Large intestine (tissue), 3 donors: ENCODE data around the gene SPATA31E1. TPM values are rescaled to one million over a fixed set of nuclear protein-coding genes. Genes with fewer than 3 reads are reported as not detected.
"Not testable (repeated sequence)": the region's sequence is repeated elsewhere in the genome, so short reads cannot be mapped to it uniquely, and the experiment has no call there.

Source experiments
- DNase-seq, 2 donors: peaks; one replicate each; pipeline versions ENCODE4 v3.0.0 to v3.0.0-alpha.2; 2013
- H3K27ac ChIP-seq: one replicate; pipeline ENCODE4 v1.5.1; 2013; ENCODE audit warnings: low read length
- H3K27me3 ChIP-seq: 2 replicates; pipeline ENCODE4 v1.6.1; 2013; ENCODE audit warnings: low read length; ENCODE audit not compliant: control insufficient read depth, insufficient read depth
- H3K36me3 ChIP-seq: 2 replicates; pipeline ENCODE4 v1.6.1; 2013; ENCODE audit warnings: low read length; ENCODE audit not compliant: control insufficient read depth, insufficient read depth
- H3K4me1 ChIP-seq: one replicate; pipeline ENCODE4 v1.6.1; 2013; ENCODE audit warnings: low read length; ENCODE audit not compliant: control insufficient read depth, insufficient read depth
- H3K4me3 ChIP-seq: one replicate; pipeline ENCODE4 v1.5.1; 2013; ENCODE audit warnings: low read length
- H3K9me3 ChIP-seq: one replicate; pipeline ENCODE4 v1.6.1; 2013; ENCODE audit warnings: mild to moderate bottlenecking, low read depth, low read length, moderate library complexity; ENCODE audit not compliant: control insufficient read depth
- WGBS: methylation state at CpG from one replicate; pipeline ENCODE4 v1.1.5; 2013; ENCODE audit warnings: low lambda C conversion rate; ENCODE audit not compliant: insufficient coverage; 5-methylcytosine and 5-hydroxymethylcytosine counted together
- polyA plus RNA-seq: library from polyadenylated mRNA; unstranded; fragments of 120-200 nt; gene quantifications from one replicate; pipeline ENCODE4 v1.2.1, GENCODE V29; 2013

Gene SPATA31E1
- polyA plus RNA-seq, 1 donor: 0.48 TPM

- not testable (repeated sequence) for DNase-seq, H3K4me3 ChIP-seq, H3K27me3 ChIP-seq, H3K36me3 ChIP-seq, H3K27ac ChIP-seq, H3K4me1 ChIP-seq, H3K9me3 ChIP-seq
- no CpG with 5 or more reads among the region's 10 CpGs for whole genome bisulfite sequencing
These were observed 40.3 kb downstream of the SPATA31E1 start for GRCh38 chr9:87923012-87923411.

DNA sequence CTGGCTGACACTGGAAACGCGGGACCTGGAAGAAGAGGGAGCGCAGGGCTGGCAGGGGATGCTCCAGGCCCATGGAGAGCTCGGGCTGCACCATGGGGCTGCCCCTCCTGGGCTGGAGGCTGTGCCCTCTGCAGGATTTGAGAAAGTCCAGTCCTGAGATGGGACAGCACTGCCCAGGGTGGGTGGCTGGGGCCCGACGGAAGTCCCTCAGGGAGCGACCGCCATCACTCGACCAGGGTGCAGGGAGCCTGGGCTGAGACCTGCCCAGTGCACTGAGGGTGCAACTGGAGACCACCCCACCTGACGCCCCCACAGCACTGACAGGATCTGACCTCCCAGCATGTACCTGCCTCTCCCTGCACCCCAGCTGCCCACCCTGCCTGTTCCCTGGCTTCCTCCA, 42.2 kb downstream of the SPATA31E1 start:
- H3K4me3 ChIP-seq, H3K9me3 ChIP-seq, H3K4me1 ChIP-seq, H3K36me3 ChIP-seq, DNase-seq, H3K27me3 ChIP-seq, H3K27ac ChIP-seq: not testable (repeated sequence)
- no CpG with 5 or more reads among the region's 10 CpGs for WGBS

GRCh38 chr9:87929152-87929551, 46.5 kb downstream of the SPATA31E1 start:
- H3K4me3 ChIP-seq, H3K27me3 ChIP-seq, H3K4me1 ChIP-seq, H3K27ac ChIP-seq, H3K36me3 ChIP-seq, H3K9me3 ChIP-seq, DNase-seq: not testable (repeated sequence)

DNA sequence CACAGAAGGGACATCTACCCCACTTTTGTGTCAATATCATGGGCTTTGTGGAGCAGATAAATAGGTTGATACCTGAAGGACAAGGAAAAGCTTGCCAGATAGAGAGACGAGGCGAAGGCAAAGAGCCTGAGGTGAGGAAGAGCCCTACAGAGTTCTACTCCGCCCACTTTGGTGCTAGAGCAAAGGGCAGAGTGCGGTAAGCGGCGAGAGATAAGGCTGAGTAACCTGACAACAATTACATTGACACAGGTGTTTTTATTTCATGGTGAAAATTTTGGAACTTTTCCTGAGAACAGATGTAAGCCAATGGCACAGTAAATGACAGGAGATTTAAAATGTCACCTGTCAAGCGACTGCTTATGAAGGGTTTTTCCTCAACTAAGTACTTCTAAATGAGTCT, 51.8 kb downstream of the SPATA31E1 start:
- H3K9me3 ChIP-seq, H3K27ac ChIP-seq, H3K4me3 ChIP-seq, H3K27me3 ChIP-seq, H3K36me3 ChIP-seq, H3K4me1 ChIP-seq: not testable (repeated sequence)
- no CpG with 5 or more reads among the region's 7 CpGs for WGBS
- peak; percentile 7 to 66 for DNase-seq

- H3K4me1 ChIP-seq, DNase-seq, H3K27me3 ChIP-seq, H3K27ac ChIP-seq, H3K4me3 ChIP-seq, H3K36me3 ChIP-seq, H3K9me3 ChIP-seq: not testable (repeated sequence)
- WGBS: no CpG with 5 or more reads among the region's 12 CpGs
These were observed 54.7 kb downstream of the SPATA31E1 start for GRCh38 chr9:87937352-87937751.

GRCh38 chr9:87937918-87938317, 55.2 kb downstream of the SPATA31E1 start:
- not testable (repeated sequence) for DNase-seq, H3K9me3 ChIP-seq, H3K4me1 ChIP-seq, H3K27ac ChIP-seq, H3K27me3 ChIP-seq, H3K4me3 ChIP-seq, H3K36me3 ChIP-seq
- WGBS: no CpG with 5 or more reads among the region's 9 CpGs

DNA sequence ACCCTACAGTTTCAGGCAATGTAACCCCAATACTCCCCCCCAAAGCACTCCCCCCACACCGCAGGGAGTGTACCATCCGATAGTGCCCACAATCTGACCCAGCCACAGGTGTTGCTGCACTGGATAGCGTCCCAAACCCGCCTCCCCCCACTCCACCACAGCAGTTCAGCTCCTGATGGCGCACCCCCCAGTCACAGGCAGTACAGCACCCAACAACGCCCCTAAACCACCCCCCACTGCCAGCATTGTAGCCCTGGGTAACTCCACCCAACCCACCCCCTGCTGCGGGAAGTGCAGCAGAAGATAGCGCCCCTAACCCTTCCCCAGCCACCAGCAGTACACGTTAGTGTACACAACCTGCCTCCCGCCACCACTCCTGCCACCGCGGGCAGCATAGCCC, 55.7 kb downstream of the SPATA31E1 start:
- not testable (repeated sequence) for H3K27ac ChIP-seq, H3K27me3 ChIP-seq, H3K4me1 ChIP-seq, H3K9me3 ChIP-seq, H3K36me3 ChIP-seq, H3K4me3 ChIP-seq, DNase-seq
- no CpG with 5 or more reads among the region's 12 CpGs for WGBS

Other genes with a start within 250 kb of the SPATA31E1 start
- gene CTSL, start 156.8 kb upstream of the SPATA31E1 start, polyA plus RNA-seq: 82.0 TPM
- gene SPATA31C1, start 35.1 kb downstream of the SPATA31E1 start, polyA plus RNA-seq: 0.18 TPM
- gene CDK20, start 91.7 kb downstream of the SPATA31E1 start, polyA plus RNA-seq: 15.0 TPM